ENCODE measurements around the gene FAM3C.

Gene FAM3C

DNA sequence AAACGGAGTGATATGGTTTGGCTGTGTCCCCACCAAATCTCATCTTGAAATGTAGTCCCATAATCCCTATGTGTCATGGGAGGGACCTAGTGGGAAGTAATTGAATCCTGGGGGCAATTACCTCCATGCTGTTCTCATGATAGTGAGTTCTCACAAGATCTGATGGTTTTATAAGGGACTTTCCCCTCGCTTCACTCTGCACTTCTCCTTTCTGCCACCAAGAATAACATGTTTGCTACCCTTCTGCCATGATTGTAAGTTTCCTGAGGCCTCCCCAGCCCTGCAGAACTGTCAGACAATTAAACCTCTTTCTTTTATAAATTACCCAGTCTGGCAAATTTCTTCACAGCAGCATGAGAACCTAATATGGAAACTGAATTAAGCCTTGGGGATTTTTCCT, 19.1 kb downstream of the FAM3C start:
- no peak overlapping the region for H3K27ac ChIP-seq
- no peak for TF ChIP-seq ZFX (IDR thresholded peaks at IDR 0.05)
- TF ChIP-seq, protein P1, sequence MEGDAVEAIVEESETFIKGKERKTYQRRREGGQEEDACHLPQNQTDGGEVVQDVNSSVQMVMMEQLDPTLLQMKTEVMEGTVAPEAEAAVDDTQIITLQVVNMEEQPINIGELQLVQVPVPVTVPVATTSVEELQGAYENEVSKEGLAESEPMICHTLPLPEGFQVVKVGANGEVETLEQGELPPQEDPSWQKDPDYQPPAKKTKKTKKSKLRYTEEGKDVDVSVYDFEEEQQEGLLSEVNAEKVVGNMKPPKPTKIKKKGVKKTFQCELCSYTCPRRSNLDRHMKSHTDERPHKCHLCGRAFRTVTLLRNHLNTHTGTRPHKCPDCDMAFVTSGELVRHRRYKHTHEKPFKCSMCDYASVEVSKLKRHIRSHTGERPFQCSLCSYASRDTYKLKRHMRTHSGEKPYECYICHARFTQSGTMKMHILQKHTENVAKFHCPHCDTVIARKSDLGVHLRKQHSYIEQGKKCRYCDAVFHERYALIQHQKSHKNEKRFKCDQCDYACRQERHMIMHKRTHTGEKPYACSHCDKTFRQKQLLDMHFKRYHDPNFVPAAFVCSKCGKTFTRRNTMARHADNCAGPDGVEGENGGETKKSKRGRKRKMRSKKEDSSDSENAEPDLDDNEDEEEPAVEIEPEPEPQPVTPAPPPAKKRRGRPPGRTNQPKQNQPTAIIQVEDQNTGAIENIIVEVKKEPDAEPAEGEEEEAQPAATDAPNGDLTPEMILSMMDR (conservative IDR thresholded peaks at IDR 0.05): no peak

GRCh38 chr7:121373177-121373576, 22.9 kb downstream of the FAM3C start:
- TF ChIP-seq, protein P1 (conservative IDR thresholded peaks at IDR 0.05): peak; percentile 28; the same call in 1 of the 2 replicates
- no peak for TF ChIP-seq ZFX (IDR thresholded peaks at IDR 0.05)
- no peak overlapping the region for H3K27ac ChIP-seq

DNA sequence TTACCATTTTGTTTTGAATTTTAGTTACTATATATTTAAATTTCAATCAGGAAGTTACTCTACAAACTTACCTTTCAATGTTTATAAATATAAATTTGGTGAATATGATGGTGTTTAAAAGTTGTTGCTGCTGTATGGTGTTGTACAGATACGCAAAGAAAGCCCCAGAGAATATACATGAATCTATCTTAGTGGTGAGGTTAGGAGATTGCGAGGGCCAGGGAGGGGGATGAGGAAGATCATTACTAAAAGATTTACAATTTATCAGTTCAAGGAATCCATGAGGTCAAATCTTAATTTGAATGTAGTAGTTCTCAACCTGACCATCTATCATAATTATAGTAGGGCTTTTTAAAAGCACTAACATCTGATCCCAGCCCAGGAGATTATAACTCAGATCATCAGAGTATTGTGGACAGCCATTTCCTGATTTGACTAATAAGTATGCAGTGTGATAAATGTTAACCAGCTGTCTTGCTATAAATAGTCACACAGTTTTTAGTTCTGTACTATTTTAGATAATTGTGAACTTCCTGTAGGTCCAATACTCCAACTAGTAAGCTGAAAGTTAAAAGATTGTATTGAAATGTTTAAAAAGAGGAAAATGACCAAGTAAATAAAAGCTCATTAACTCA, 23.6 kb downstream of the FAM3C start:
- no peak overlapping the region for H3K27ac ChIP-seq
- no peak for TF ChIP-seq ZFX (IDR thresholded peaks at IDR 0.05)
- TF ChIP-seq, protein P1 (conservative IDR thresholded peaks at IDR 0.05): no peak

DNA sequence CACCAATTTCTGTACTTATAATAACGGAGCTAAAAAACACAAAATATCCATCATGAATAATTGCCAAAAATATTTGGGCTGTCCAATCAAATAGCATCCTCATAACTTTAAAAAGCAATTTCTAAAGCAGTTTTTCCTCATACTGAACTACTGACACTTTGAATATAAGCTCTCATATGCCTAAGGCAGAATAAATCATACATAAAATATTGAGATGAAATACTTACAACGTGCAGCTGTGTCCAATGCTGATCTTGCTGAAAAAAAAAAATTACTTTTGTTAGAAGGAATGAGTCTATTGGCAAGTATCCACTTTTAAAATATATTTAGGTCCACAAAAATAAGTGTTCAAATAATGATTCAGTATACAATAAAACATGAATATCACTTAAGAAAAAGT, 24.2 kb downstream of the FAM3C start:
- TF ChIP-seq, protein P1 (conservative IDR thresholded peaks at IDR 0.05): no peak
- TF ChIP-seq ZFX (IDR thresholded peaks at IDR 0.05): no peak
- no peak overlapping the region for H3K27ac ChIP-seq

GRCh38 chr7:121371367-121371766, 24.7 kb downstream of the FAM3C start:
- TF ChIP-seq ZFX (IDR thresholded peaks at IDR 0.05): no peak
- TF ChIP-seq, protein P1 (conservative IDR thresholded peaks at IDR 0.05): no peak
- no peak overlapping the region for H3K27ac ChIP-seq

DNA sequence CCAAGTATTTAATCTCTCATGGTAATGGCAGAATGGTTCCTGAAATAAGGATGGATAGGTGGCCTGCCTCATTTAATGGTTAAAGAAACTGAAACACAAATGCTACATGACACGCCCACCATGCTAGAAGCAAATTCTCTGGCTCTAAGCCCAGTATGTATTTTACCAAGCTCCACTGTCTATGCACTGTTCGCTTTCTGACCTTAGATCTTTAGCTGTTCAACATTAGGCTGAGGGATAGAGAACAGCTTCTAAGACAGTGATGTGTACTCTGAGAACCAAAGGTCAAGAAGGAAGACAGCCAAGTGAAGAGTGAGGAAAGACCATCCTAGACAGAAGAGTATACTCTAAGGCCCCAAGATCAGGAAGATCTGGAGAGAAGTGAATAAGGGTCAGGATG, 26.6 kb downstream of the FAM3C start:
- no peak for TF ChIP-seq ZFX (IDR thresholded peaks at IDR 0.05)
- TF ChIP-seq, protein P1 (conservative IDR thresholded peaks at IDR 0.05): no peak
- no peak overlapping the region for H3K27ac ChIP-seq

GRCh38 chr7:121366852-121367431, 29.2 kb downstream of the FAM3C start:
- no peak overlapping the region for H3K27ac ChIP-seq
- no peak for TF ChIP-seq ZFX (IDR thresholded peaks at IDR 0.05)
- TF ChIP-seq, protein P1 (conservative IDR thresholded peaks at IDR 0.05): peak; percentile 94
